ENCODE data around the gene EIF4A3. TPM values are rescaled to one million over a fixed set of nuclear protein-coding genes. Genes with fewer than 3 reads are reported as not detected.

Gene EIF4A3
- total RNA-seq, 2 experiments from 2014 or later, result 178 to 183 TPM

GRCh38 chr17:80173916-80174315 lies 27.0 kb upstream of the EIF4A3 start:
- Mint-ChIP-seq H3K27ac (no peak overlapping the region), H3K36me3 (ENCODE audit: low read depth) (no peaks in the 10 kb centered on the region), H3K9me3 (no peaks in the 10 kb centered on the region), H3K4me3 (no peak overlapping the region), H3K4me1 (ENCODE audit: low read depth) (no peaks in the 10 kb centered on the region), H3K27me3 (no peaks in the 10 kb centered on the region)
- no peak for DNase-seq
- ChIA-PET CTCF (no interaction called here), POLR2A (no interaction called here)
- no peak for ATAC-seq
- intact Hi-C loops (cut with micrococcal nuclease), result no loop called here
- TF ChIP-seq CTCF (IDR thresholded peaks at IDR 0.05), result no peak

GRCh38 chr17:80173126-80173525 lies 26.2 kb upstream of the EIF4A3 start:
- no peak for TF ChIP-seq CTCF (IDR thresholded peaks at IDR 0.05)
- Mint-ChIP-seq H3K4me3 (no peak overlapping the region), H3K36me3 (ENCODE audit: low read depth) (no peaks in the 10 kb centered on the region), H3K27me3 (no peaks in the 10 kb centered on the region), H3K4me1 (ENCODE audit: low read depth) (no peaks in the 10 kb centered on the region), H3K27ac (no peak overlapping the region), H3K9me3 (no peaks in the 10 kb centered on the region)
- intact Hi-C loops (cut with micrococcal nuclease), result no loop called here
- ChIA-PET POLR2A (no interaction called here), CTCF (no interaction called here)
- no peak for DNase-seq
- no peak for ATAC-seq

- Mint-ChIP-seq H3K9me3 (no peaks in the 10 kb centered on the region), H3K27me3 (no peaks in the 10 kb centered on the region), H3K4me3 (no peak overlapping the region), H3K36me3 (ENCODE audit: low read depth) (no peaks in the 10 kb centered on the region), H3K4me1 (ENCODE audit: low read depth) (no peaks in the 10 kb centered on the region), H3K27ac (no peak overlapping the region)
- POLR2A ChIA-PET, result no interaction called here
- DNase-seq (no peak), ATAC-seq (no peak)
- intact Hi-C loops (cut with micrococcal nuclease), result no loop called here
- no peak for TF ChIP-seq CTCF (IDR thresholded peaks at IDR 0.05)
- CTCF ChIA-PET, result no interaction called here
These were observed 24.8 kb upstream of the EIF4A3 start for GRCh38 chr17:80171681-80172080.

GRCh38 chr17:80169784-80170500 lies 23.0 kb upstream of the EIF4A3 start, which contains the start of gene CARD14:
Gene CARD14 (plus strand): TSS chr17:80170030. CDS start chr17:80181439, 11,409 bp downstream.
- no peaks in the 10 kb centered on the region for H3K4me1 Mint-ChIP-seq (ENCODE audit: low read depth)
- no peaks in the 10 kb centered on the region for H3K36me3 Mint-ChIP-seq (ENCODE audit: low read depth)
- H3K9me3 Mint-ChIP-seq, result no peaks in the 10 kb centered on the region
- intact Hi-C loops (cut with micrococcal nuclease), result no loop called here
- H3K4me3 Mint-ChIP-seq, result no peak within 1 kb of the TSS
- no peaks in the 10 kb centered on the region for H3K27me3 Mint-ChIP-seq
- ATAC-seq, result no peak
- ChIA-PET CTCF (no interaction called here), POLR2A (no interaction called here)
- no peak for DNase-seq
- TF ChIP-seq CTCF (IDR thresholded peaks at IDR 0.05), result no peak
- no peak within 1 kb of the TSS for H3K27ac Mint-ChIP-seq

- DNase-seq (no peak), ATAC-seq (no peak)
- H3K27ac Mint-ChIP-seq, result no peak overlapping the region
- H3K36me3 Mint-ChIP-seq (ENCODE audit: low read depth), result no peaks in the 10 kb centered on the region
- ChIA-PET POLR2A (no interaction called here), CTCF (no interaction called here)
- H3K9me3 Mint-ChIP-seq, result no peaks in the 10 kb centered on the region
- no peaks in the 10 kb centered on the region for H3K4me1 Mint-ChIP-seq (ENCODE audit: low read depth)
- TF ChIP-seq CTCF (IDR thresholded peaks at IDR 0.05), result no peak
- H3K27me3 Mint-ChIP-seq, result no peaks in the 10 kb centered on the region
- intact Hi-C loops (cut with micrococcal nuclease), result no loop called here
- H3K4me3 Mint-ChIP-seq, result no peak overlapping the region
These were observed 22.2 kb upstream of the EIF4A3 start for GRCh38 chr17:80169107-80169506.
